ENCODE results near the gene FEM1B.

- TF ChIP-seq MAX (IDR thresholded peaks at IDR 0.05), result no peak
- TF ChIP-seq RNF2 (IDR thresholded peaks at IDR 0.05; ENCODE audit: borderline replicate concordance, low read depth), result no peak
- TF ChIP-seq CTCF (IDR thresholded peaks at IDR 0.05), result no peak
- TF ChIP-seq CBX8 (IDR thresholded peaks at IDR 0.05), result no peak
- TF ChIP-seq USF2 (IDR thresholded peaks at IDR 0.05), result no peak
- no peak for TF ChIP-seq POLR2A (IDR thresholded peaks at IDR 0.05; ENCODE audit: low read length)
- no peak for TF ChIP-seq FOSL2 (IDR thresholded peaks at IDR 0.05)
- TF ChIP-seq FOSL2 (CRISPR knock-in tag; IDR thresholded peaks at IDR 0.05), result no peak
- TF ChIP-seq RAD21 (conservative IDR thresholded peaks at IDR 0.05 in 1 of 2, IDR thresholded peaks at IDR 0.05 in 1 of 2), result no peak
- TF ChIP-seq JUN (IDR thresholded peaks at IDR 0.05), result no peak
- TF ChIP-seq ESRRA (IDR thresholded peaks at IDR 0.05; ENCODE audit: borderline replicate concordance, low read length), result no peak
- TF ChIP-seq RFX5 (IDR thresholded peaks at IDR 0.05), result no peak
These were observed 12.5 kb upstream of the FEM1B start for GRCh38 chr15:68265081-68265480.
